SK-N-SH (cell line): ENCODE data around the gene HNRNPUL1. TPM values are rescaled to one million over a fixed set of nuclear protein-coding genes. Genes with fewer than 3 reads are reported as not detected.

Experiments used
- CTCF ChIA-PET: fragments of 300-600, 350-600 bp; formaldehyde crosslinking; extraction: SDS; loops from one replicate; lab custom pipeline; 2021; lab: Yijun Ruan, JAX
- POLR2A ChIA-PET: fragments of 350-600 bp; sonication (Branson Sonifier 250); formaldehyde crosslinking; extraction: SDS; loops from one replicate; lab custom pipeline; 2020; ENCODE audit warnings: antibody characterized with exemption, inconsistent platforms; lab: Yijun Ruan, JAX
- DNase-seq: peaks from one replicate; pipeline ENCODE4 v3.0.0; 2012
- H2AFZ ChIP-seq: fragments of 200-600 bp; sonication (generic); 2 replicates; pipeline ENCODE4 v1.8.1; 2016; ENCODE audit warnings: antibody characterized with exemption, mild to moderate bottlenecking, low read depth
- H3F3A ChIP-seq: fragments of 200-600 bp; sonication (generic); replicated peaks from 2 replicates; pipeline ENCODE3; 2016; ENCODE audit warnings: antibody characterized with exemption, mild to moderate bottlenecking; ENCODE audit not compliant: insufficient read depth
- H3K27ac ChIP-seq, 2 experiments: fragments of 200-500 bp in 1 of 2; fragments of 200-600 bp in 1 of 2; sonication (Bioruptor generic) in 1 of 2; sonication (generic), shearing (Covaris generic) in 1 of 2; 2 replicates each; pipeline versions ENCODE4 v1.5.1 to v1.6.1; 2014 to 2016; ENCODE audit warnings: low read depth in 2 of 2, inconsistent platforms in 1 of 2, low read length in 1 of 2, mild to moderate bottlenecking in 1 of 2, mixed read lengths in 1 of 2
- H3K27me3 ChIP-seq: fragments of 200-600 bp; sonication (generic), shearing (Covaris generic); 2 replicates; pipeline ENCODE4 v1.6.1; 2016; ENCODE audit warnings: mixed run types; ENCODE audit not compliant: insufficient read depth
- H3K36me3 ChIP-seq, 2 experiments: fragments of 200-500 bp in 1 of 2; fragments of 200-600 bp in 1 of 2; sonication (Bioruptor generic) in 1 of 2; sonication (generic) in 1 of 2; replicated peaks in 1 of 2; 2 replicates each; pipeline versions ENCODE3 to v1.5.1; 2014 to 2016; ENCODE audit warnings: low read length in 1 of 2, mild to moderate bottlenecking in 1 of 2; ENCODE audit not compliant: insufficient read depth in 2 of 2, control insufficient read depth in 1 of 2
- H3K4me1 ChIP-seq, 2 experiments: fragments of 200-500 bp in 1 of 2; fragments of 200-600 bp in 1 of 2; sonication (Bioruptor generic) in 1 of 2; sonication (generic), shearing (Covaris generic) in 1 of 2; 2 replicates each; pipeline versions ENCODE4 v1.5.1 to v1.6.1; 2014 to 2016; ENCODE audit warnings: low read depth in 1 of 2, low read length in 1 of 2, mixed run types in 1 of 2; ENCODE audit not compliant: insufficient read depth in 2 of 2, control insufficient read depth in 1 of 2
- H3K4me2 ChIP-seq: fragments of 200-600 bp; sonication (generic), shearing (Covaris generic); 2 replicates; pipeline ENCODE4 v1.6.1; 2017; ENCODE audit warnings: mixed run types
- H3K4me3 ChIP-seq, 2 experiments: fragments of 200-500 bp in 1 of 2; fragments of 200-600 bp in 1 of 2; sonication (Bioruptor generic) in 1 of 2; sonication (generic), shearing (Covaris generic) in 1 of 2; 2 replicates each; pipeline versions ENCODE4 v1.5.1 to v1.8.1; 2014 to 2016; ENCODE audit warnings: low read depth in 2 of 2, inconsistent platforms in 1 of 2, low read length in 1 of 2, mild to moderate bottlenecking in 1 of 2, mixed read lengths in 1 of 2, moderate library complexity in 1 of 2
- H3K79me2 ChIP-seq: fragments of 200-600 bp; sonication (generic); 2 replicates; pipeline ENCODE4 v1.8.1; 2017; ENCODE audit warnings: mild to moderate bottlenecking; ENCODE audit not compliant: insufficient read depth
- H3K9ac ChIP-seq: fragments of 200-600 bp; sonication (generic); 2 replicates; pipeline ENCODE4 v1.6.1; 2017; ENCODE audit warnings: mixed run types
- H3K9me2 ChIP-seq: fragments of 200-600 bp; sonication (generic); 2 replicates; pipeline ENCODE4 v1.6.1; 2017; ENCODE audit warnings: mixed run types
- H3K9me3 ChIP-seq: fragments of 200-600 bp; sonication (generic); 2 replicates; pipeline ENCODE4 v1.6.1; 2017; ENCODE audit warnings: mixed run types, mild to moderate bottlenecking, moderate library complexity
- H4K20me1 ChIP-seq: fragments of 200-600 bp; sonication (generic); 2 replicates; pipeline ENCODE4 v1.6.1; 2017; ENCODE audit warnings: mild to moderate bottlenecking, mixed run types; ENCODE audit not compliant: insufficient read depth
- EZH2phosphoT487 ChIP-seq: fragments of 200-600 bp; sonication (generic); IDR thresholded peaks from 2 replicates; pipeline ENCODE4 v1.6.1; 2017; ENCODE audit warnings: low read depth, mixed run types, mild to moderate bottlenecking, antibody characterized with exemption, moderate library complexity, borderline replicate concordance
- FOXM1 ChIP-seq: IDR thresholded peaks from 2 replicates; pipeline ENCODE4 v1.4.0; 2012; ENCODE audit warnings: low read depth, mild to moderate bottlenecking
- GABPA ChIP-seq: IDR thresholded peaks from 2 replicates; pipeline ENCODE4 v1.4.0; 2012; ENCODE audit warnings: low read depth, mild to moderate bottlenecking
- GATA2 ChIP-seq: sonication (generic); formaldehyde crosslinking; IDR thresholded peaks from 2 replicates; pipeline ENCODE4 v1.5.0; 2020; ENCODE audit warnings: mild to moderate bottlenecking, missing genetic modification reagents
- JUND ChIP-seq: IDR thresholded peaks from 2 replicates; pipeline ENCODE4 v1.4.0; 2012
- MEF2A ChIP-seq: IDR thresholded peaks from 2 replicates; pipeline ENCODE4 v1.4.0; 2012; ENCODE audit warnings: low read depth, borderline replicate concordance
- MXI1 ChIP-seq: IDR thresholded peaks from 2 replicates; pipeline ENCODE4 v1.6.1; 2012; ENCODE audit warnings: mild to moderate bottlenecking, low read depth, low read length, improper control_type of control experiment
- NFIC ChIP-seq: IDR thresholded peaks from 2 replicates; pipeline ENCODE4 v1.4.0; 2012; ENCODE audit warnings: borderline replicate concordance
- POLR2AphosphoS5 ChIP-seq: IDR thresholded peaks from 2 replicates; pipeline ENCODE4 v1.6.1; 2012; ENCODE audit warnings: low read depth, low read length
- RCOR1 ChIP-seq: fragments of 150-350 bp; IDR thresholded peaks from 2 replicates; pipeline ENCODE4 v1.6.1; 2017; ENCODE audit warnings: antibody characterized with exemption, low read length
- SMC3 ChIP-seq: IDR thresholded peaks from 2 replicates; pipeline ENCODE4 v1.6.1; 2012; ENCODE audit warnings: low read depth, low read length, improper control_type of control experiment
- TAF1 ChIP-seq: IDR thresholded peaks from 2 replicates; pipeline ENCODE4 v1.6.1; 2012; ENCODE audit warnings: low read depth, mild to moderate bottlenecking, low read length, moderate library complexity, borderline replicate concordance
- TCF12 ChIP-seq: IDR thresholded peaks from 2 replicates; pipeline ENCODE4 v1.4.0; 2012
- TEAD4 ChIP-seq: IDR thresholded peaks from 2 replicates; pipeline ENCODE4 v1.4.0; 2012; ENCODE audit warnings: mild to moderate bottlenecking, borderline replicate concordance; ENCODE audit not compliant: insufficient read depth
- YY1 ChIP-seq: IDR thresholded peaks from 2 replicates; pipeline ENCODE4 v1.4.0; 2012; ENCODE audit warnings: low read depth, mild to moderate bottlenecking
- WGBS: methylation state at CpG from one replicate; pipeline ENCODE4 v1.1.6; 2017; ENCODE audit warnings: low lambda C conversion rate; 5-methylcytosine and 5-hydroxymethylcytosine counted together
- polyA plus RNA-seq, 3 experiments: library from polyadenylated mRNA; depleted of rRNA; stranded (reverse); fragments of >200 nt; gene quantifications; 2 replicates each; pipeline ENCODE4 v1.2.3, GENCODE V29; 2012
- TF ChIP-seq, protein P1 (sequence below): fragments of 200-600 bp; sonication (generic); IDR thresholded peaks from 2 replicates; pipeline ENCODE4 v1.6.1; 2017; ENCODE audit warnings: antibody characterized with exemption, mild to moderate bottlenecking, moderate library complexity
- TF ChIP-seq, protein P2 (sequence below): fragments of 150-350 bp; IDR thresholded peaks from 2 replicates; pipeline ENCODE4 v1.6.1; 2017; ENCODE audit warnings: antibody characterized with exemption, low read length, low read depth, borderline replicate concordance
- TF ChIP-seq, protein P3 (sequence below): IDR thresholded peaks from 2 replicates; pipeline ENCODE4 v1.4.0; 2012; ENCODE audit warnings: low read depth
- TF ChIP-seq, protein P4 (sequence below): fragments of 150-350 bp; IDR thresholded peaks from 2 replicates; pipeline ENCODE4 v1.6.1; 2016; ENCODE audit warnings: mild to moderate bottlenecking, low read depth, low read length

HNRNPUL1 gene
- polyA plus RNA-seq, 1 of the 3 experiments (the other 2 are of a cell fraction) = 41.5 TPM

DNA sequence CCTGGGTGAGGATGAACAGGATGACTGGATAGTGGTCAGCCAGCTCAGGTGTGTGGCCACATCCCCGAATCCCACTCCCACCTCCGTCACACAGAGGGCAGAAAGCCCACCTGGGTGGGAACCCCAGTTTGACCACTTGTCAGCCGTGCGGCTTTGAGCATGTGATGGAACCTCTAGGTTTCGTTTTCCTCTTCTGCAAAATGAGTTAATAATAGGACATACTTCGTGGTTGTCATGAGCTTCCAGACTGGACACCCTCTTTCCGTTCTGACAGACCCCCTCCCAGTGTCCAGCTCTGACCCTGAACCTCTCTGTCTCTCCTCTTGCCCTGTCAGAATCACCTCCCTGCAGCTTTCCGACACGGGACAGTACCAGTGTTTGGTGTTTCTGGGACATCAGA lies 43.4 kb upstream of the HNRNPUL1 start:
- TF ChIP-seq RCOR1 = no peak
- no peak for TF ChIP-seq YY1
- TF ChIP-seq, protein P1, sequence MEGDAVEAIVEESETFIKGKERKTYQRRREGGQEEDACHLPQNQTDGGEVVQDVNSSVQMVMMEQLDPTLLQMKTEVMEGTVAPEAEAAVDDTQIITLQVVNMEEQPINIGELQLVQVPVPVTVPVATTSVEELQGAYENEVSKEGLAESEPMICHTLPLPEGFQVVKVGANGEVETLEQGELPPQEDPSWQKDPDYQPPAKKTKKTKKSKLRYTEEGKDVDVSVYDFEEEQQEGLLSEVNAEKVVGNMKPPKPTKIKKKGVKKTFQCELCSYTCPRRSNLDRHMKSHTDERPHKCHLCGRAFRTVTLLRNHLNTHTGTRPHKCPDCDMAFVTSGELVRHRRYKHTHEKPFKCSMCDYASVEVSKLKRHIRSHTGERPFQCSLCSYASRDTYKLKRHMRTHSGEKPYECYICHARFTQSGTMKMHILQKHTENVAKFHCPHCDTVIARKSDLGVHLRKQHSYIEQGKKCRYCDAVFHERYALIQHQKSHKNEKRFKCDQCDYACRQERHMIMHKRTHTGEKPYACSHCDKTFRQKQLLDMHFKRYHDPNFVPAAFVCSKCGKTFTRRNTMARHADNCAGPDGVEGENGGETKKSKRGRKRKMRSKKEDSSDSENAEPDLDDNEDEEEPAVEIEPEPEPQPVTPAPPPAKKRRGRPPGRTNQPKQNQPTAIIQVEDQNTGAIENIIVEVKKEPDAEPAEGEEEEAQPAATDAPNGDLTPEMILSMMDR = no peak
- TF ChIP-seq, protein P2, sequence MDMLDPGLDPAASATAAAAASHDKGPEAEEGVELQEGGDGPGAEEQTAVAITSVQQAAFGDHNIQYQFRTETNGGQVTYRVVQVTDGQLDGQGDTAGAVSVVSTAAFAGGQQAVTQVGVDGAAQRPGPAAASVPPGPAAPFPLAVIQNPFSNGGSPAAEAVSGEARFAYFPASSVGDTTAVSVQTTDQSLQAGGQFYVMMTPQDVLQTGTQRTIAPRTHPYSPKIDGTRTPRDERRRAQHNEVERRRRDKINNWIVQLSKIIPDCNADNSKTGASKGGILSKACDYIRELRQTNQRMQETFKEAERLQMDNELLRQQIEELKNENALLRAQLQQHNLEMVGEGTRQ = no peak
- no peak for TF ChIP-seq TEAD4
- TF ChIP-seq, protein P3, sequence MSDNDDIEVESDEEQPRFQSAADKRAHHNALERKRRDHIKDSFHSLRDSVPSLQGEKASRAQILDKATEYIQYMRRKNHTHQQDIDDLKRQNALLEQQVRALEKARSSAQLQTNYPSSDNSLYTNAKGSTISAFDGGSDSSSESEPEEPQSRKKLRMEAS = no peak
- TF ChIP-seq EZH2phosphoT487 = no peak
- TF ChIP-seq, protein P4, sequence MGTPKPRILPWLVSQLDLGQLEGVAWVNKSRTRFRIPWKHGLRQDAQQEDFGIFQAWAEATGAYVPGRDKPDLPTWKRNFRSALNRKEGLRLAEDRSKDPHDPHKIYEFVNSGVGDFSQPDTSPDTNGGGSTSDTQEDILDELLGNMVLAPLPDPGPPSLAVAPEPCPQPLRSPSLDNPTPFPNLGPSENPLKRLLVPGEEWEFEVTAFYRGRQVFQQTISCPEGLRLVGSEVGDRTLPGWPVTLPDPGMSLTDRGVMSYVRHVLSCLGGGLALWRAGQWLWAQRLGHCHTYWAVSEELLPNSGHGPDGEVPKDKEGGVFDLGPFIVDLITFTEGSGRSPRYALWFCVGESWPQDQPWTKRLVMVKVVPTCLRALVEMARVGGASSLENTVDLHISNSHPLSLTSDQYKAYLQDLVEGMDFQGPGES = no peak
- TF ChIP-seq FOXM1 = no peak
- TF ChIP-seq JUND = no peak
- TF ChIP-seq TAF1 = no peak
- TF ChIP-seq MEF2A = no peak
- no peak for TF ChIP-seq MXI1
- no peak for TF ChIP-seq TCF12
- no peak for TF ChIP-seq GATA2 (CRISPR knock-in tag)
- no peak for TF ChIP-seq POLR2AphosphoS5
- TF ChIP-seq GABPA = no peak
- TF ChIP-seq SMC3 = no peak
- TF ChIP-seq NFIC = no peak
- no peaks in the 10 kb centered on the region for H3K9me3 ChIP-seq
- peak overlapping the region; percentile 99 for H3K9ac ChIP-seq
- peak overlapping the region in 1 of 2 experiments; percentile 96; a peak in 2 of 4 replicates for H3K27ac ChIP-seq
- peak overlapping the region; percentile 96 for H3K4me2 ChIP-seq
- no peaks in the 10 kb centered on the region for H3K27me3 ChIP-seq
- H3K4me3 ChIP-seq = peak overlapping the region; percentile 53 to 81; a peak in 3 of 4 replicates
- H2AFZ ChIP-seq = no peak overlapping the region
- no peak for DNase-seq
- H4K20me1 ChIP-seq = no peaks in the 10 kb centered on the region
- 27% methylated on average over 8 of the region's 9 CpGs for WGBS
- peaks cover 0 to 10% of the 10 kb centered on the region in 2 experiments for H3K36me3 ChIP-seq
- H3F3A ChIP-seq = peaks cover 44% of the 10 kb centered on the region
- ChIA-PET POLR2A (no interaction called here), CTCF (interaction anchor here (0.7 to 1.1 kb wide), 3 partner anchors 16 to 42 kb away, joined by 3 to 5 read pairs (median 3); no protein-coding TSS in a partner anchor)
- H3K9me2 ChIP-seq = no peaks in the 10 kb centered on the region
- peaks cover 69% of the 10 kb centered on the region for H3K79me2 ChIP-seq
- H3K4me1 ChIP-seq = peaks cover 0 to 16% of the 10 kb centered on the region in 2 experiments; a peak in 2 of 4 replicates
